Keratinocyte (primary cell): ENCODE data around the gene HERC6.

Experiments used
- CTCF ChIP-seq, 3 experiments: IDR thresholded peaks in 1 of 3; conservative IDR thresholded peaks in 1 of 3; optimal IDR thresholded peaks in 1 of 3; 2 replicates in 2 of 3; 3 replicates in 1 of 3; pipeline versions ENCODE3 to v1.5.1; 2011; ENCODE audit warnings: low read length in 3 of 3, mild to moderate bottlenecking in 3 of 3, moderate library complexity in 2 of 3, control low read depth in 1 of 3, inconsistent platforms in 1 of 3; ENCODE audit not compliant: insufficient read depth in 2 of 3; ENCODE audit errors: extremely low read depth in 1 of 3
- EZH2 ChIP-seq: IDR thresholded peaks from one replicate; pipeline ENCODE4 v1.6.1; 2012; ENCODE audit warnings: inconsistent platforms, mild to moderate bottlenecking, low read length, moderate library complexity

DNA sequence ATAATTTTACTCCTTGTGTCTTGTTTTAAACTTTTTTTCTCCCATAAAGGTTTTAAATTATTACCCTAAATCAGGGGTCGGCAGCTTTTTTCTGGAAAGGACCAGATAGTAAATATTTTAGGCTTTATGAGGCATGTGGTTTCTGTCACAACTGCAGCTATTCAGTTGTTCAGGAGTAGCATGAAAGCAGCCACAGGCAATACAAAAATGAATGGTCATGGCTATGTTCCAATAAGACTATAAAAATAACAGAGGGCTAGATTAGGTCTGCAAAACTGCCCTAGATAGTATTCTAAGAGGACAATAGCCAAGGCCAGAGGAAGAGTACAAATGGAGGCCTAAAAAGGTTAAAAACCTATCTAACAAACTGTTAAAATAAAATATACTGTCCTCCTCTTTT, 102.9 kb downstream of the HERC6 start:
- TF ChIP-seq EZH2 (no peak), CTCF (optimal IDR thresholded peaks at IDR 0.05 in 1 of 3, IDR thresholded peaks at IDR 0.05 in 1 of 3, conservative IDR thresholded peaks at IDR 0.05 in 1 of 3; ENCODE audit: extremely low read depth in 1 of 3, insufficient read depth in 2 of 3, low read length in 3 of 3) (no peak)
